HL-60/S4 treated with retinoic acid at 250 ng/mL for 4 days and 3 days (cell line): Measurements from ENCODE around the gene PIK3R2.
"Not testable (repeated sequence)": the region's sequence is repeated elsewhere in the genome, so short reads cannot be mapped to it uniquely, and the experiment has no call there.

Experiments used
- in situ Hi-C: fragments of 300-500 bp; cut with MboI; formaldehyde crosslinking; loops from 2 replicates; pipeline ENCODE4 v1.7.0; 2022; ENCODE audit warnings: low sequenced_read_pairs

The PIK3R2 gene

GRCh38 chr19:18152817-18153555 lies at the start of gene PIK3R2:
PIK3R2 (plus strand) TSS chr19:18153163; CDS start chr19:18155880, 2,717 bp downstream.
- in situ Hi-C loops = no loop called here

- in situ Hi-C loops = no loop called here
Observed at GRCh38 chr19:18104793-18105131, 48.2 kb upstream of the PIK3R2 start.

- in situ Hi-C loops = not testable (repeated sequence)
Observed at GRCh38 chr19:18105259-18105658, 47.7 kb upstream of the PIK3R2 start.

- in situ Hi-C loops = no loop called here
Observed at GRCh38 chr19:18107235-18107634, 45.7 kb upstream of the PIK3R2 start.

GRCh38 chr19:18108897-18109296 lies 44.1 kb upstream of the PIK3R2 start:
- in situ Hi-C loops = no loop called here

GRCh38 chr19:18109341-18109732 lies 43.6 kb upstream of the PIK3R2 start:
- in situ Hi-C loops = no loop called here

GRCh38 chr19:18109733-18110608 lies 43.0 kb upstream of the PIK3R2 start:
- in situ Hi-C loops = no loop called here

GRCh38 chr19:18110609-18111232 lies 42.2 kb upstream of the PIK3R2 start:
- in situ Hi-C loops = no loop called here

GRCh38 chr19:18112989-18113478 lies 39.9 kb upstream of the PIK3R2 start:
- in situ Hi-C loops = no loop called here

- in situ Hi-C loops = no loop called here
Observed at GRCh38 chr19:18113827-18114226, 39.1 kb upstream of the PIK3R2 start.

- in situ Hi-C loops = no loop called here
Observed at GRCh38 chr19:18114483-18114882, 38.5 kb upstream of the PIK3R2 start.

- in situ Hi-C loops = no loop called here
Observed at GRCh38 chr19:18117364-18117691, 35.6 kb upstream of the PIK3R2 start.

GRCh38 chr19:18117692-18118378 lies 35.1 kb upstream of the PIK3R2 start:
- in situ Hi-C loops = no loop called here

GRCh38 chr19:18118420-18119012 lies 34.4 kb upstream of the PIK3R2 start:
- in situ Hi-C loops = no loop called here

GRCh38 chr19:18119013-18119716 lies 33.8 kb upstream of the PIK3R2 start:
- in situ Hi-C loops = no loop called here

GRCh38 chr19:18119717-18120105 lies 33.3 kb upstream of the PIK3R2 start:
- in situ Hi-C loops = no loop called here

- in situ Hi-C loops = no loop called here
Observed at GRCh38 chr19:18120127-18120526, 32.8 kb upstream of the PIK3R2 start.

- in situ Hi-C loops = no loop called here
Observed at GRCh38 chr19:18121166-18121565, 31.8 kb upstream of the PIK3R2 start.

GRCh38 chr19:18122424-18122823 lies 30.5 kb upstream of the PIK3R2 start:
- in situ Hi-C loops = no loop called here
